ENCODE results near the gene SIK3. TPM values are rescaled to one million over a fixed set of nuclear protein-coding genes. Genes with fewer than 3 reads are reported as not detected.
"Not testable (repeated sequence)": the region's sequence is repeated elsewhere in the genome, so short reads cannot be mapped to it uniquely, and the experiment has no call there.

SIK3 gene
- total and polyA plus RNA-seq, 12 donors = 9.9 to 47.3 (median 36.5) TPM

DNA sequence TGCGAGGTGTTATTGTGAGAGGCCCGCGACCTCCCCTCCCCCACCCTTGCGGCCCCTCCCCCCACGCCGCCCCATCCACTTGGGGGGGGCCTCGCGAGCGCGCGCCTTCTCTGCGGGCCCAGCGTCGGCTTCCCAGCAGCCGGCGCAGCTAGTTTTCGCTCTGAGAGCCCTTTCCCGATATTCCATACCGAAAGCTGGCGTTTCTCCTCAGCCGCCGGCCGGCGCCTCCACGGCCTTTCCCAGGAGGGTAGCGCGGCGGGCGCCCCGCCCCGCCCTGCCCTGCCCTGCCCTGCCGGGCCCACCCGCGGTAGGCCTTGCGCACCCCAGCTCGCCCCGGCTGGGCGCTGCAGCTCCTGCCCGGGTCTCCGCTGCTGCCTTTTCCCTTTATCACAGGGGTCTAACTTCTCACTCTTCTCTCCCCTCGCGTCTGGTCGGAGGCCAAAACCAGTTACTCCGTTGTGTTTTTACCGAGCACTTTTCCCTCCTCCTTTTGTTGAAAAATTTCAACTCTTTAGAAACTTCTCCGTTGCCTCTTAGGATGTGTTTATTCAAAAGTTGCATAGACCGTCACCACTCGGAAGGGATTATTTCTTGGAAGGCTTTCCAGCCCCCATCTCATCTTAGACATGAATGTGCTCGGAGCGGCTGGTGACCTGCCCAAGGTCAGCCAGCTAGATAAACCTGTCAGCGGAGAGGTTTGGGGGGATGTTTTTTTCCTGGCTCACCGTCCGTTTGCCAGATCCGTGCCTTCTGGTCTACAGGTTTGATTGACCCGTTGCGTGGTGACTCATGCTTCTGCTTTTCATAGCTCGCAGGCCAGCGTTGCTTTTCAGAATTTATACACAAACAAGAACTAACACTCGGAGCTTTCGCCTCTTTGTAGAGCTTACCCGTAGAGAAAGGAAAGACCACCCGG is 46.5 kb upstream of the SIK3 start:
- 1% methylated on average over 50 to 62 of the region's 62 CpGs for whole genome bisulfite sequencing, 2 donors
- peak; percentile 53 to 78 for DNase-seq
- Histone ChIP-seq H3K27ac (peak overlapping the region; percentile 86 to 97 (median 94)), H3K27me3 (no peaks in the 10 kb centered on the region), H3K4me3 (peak overlapping the region; percentile 71 to 97 (median 84)), H3K9me3 (no peaks in the 10 kb centered on the region), H3K36me3 (peaks cover 0 to 32% (median 8%) of the 10 kb centered on the region in 9 donors), H3K4me1 (peaks cover 0 to 51% (median 47%) of the 10 kb centered on the region in 9 donors)
- no peak for TF ChIP-seq CTCF (IDR thresholded peaks at IDR 0.05)
- ATAC-seq = peak; percentile 74 to 89 (median 78)
- intact Hi-C loops (cut with DNase I) = loop anchor here in 4 of 10 donors (5.0 to 10.0 kb wide), 5 partner anchors 33 to 80 kb away; partner anchors contain the start of gene SIDT2 (in 1 of the 4)

DNA sequence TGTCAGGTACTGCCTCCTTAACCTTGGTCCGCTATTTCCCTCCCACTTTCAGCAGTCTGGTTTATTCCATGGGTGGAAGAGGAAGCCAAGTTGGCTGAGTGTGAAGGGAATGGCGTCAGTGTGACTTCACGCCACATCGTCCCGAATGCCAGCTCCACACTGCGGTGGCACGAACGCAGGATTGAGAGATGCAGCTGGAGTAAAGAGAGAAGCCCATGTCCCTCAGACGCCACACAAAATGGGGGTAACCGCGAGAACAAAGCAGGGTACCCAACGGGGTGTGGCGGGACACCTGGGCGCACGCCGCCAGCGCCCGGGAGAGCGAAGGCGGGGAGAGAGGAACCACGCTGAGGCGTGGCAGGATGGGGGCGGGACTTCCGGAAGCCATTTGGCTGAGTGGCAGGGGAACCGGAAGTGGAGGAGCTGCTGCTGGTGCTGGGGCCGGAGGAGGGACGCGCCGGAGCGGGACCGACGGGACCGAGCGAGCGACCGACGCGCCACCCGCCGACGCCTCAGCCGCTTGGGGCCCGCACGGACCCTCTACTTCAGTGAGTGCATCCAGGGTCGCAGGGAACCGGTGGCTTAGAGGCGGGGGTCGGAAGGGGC is 45.7 kb upstream of the SIK3 start, which contains the start of gene PAFAH1B2:
Gene PAFAH1B2 (plus strand): TSS at position 417 of the 606 bp plus-strand sequence. CDS start 8,161 bp downstream, outside the sequence.
- ATAC-seq (peak; percentile 96 to 98 (median 97)), DNase-seq (peak; percentile 96 to 97)
- H3K4me1 ChIP-seq = peaks cover 0 to 47% (median 39%) of the 10 kb centered on the region in 9 donors
- no peak for TF ChIP-seq CTCF (IDR thresholded peaks at IDR 0.05)
- peak within 1 kb of the TSS; percentile 71 to 97 (median 84) for H3K4me3 ChIP-seq
- H3K27ac ChIP-seq = peak within 1 kb of the TSS; percentile 86 to 97 (median 94)
- WGBS, 2 donors = 0% methylated on average over 46 to 48 of the region's 48 CpGs
- H3K9me3 ChIP-seq = no peaks in the 10 kb centered on the region
- intact Hi-C loops (cut with DNase I) = loop anchor here in 4 of 10 donors (5.0 to 10.0 kb wide), 4 partner anchors 33 to 81 kb away; partner anchors contain the start of gene SIDT2 (in 1 of the 4)
- peaks cover 0 to 30% (median 8%) of the 10 kb centered on the region in 9 donors for H3K36me3 ChIP-seq
- no peaks in the 10 kb centered on the region for H3K27me3 ChIP-seq

DNA sequence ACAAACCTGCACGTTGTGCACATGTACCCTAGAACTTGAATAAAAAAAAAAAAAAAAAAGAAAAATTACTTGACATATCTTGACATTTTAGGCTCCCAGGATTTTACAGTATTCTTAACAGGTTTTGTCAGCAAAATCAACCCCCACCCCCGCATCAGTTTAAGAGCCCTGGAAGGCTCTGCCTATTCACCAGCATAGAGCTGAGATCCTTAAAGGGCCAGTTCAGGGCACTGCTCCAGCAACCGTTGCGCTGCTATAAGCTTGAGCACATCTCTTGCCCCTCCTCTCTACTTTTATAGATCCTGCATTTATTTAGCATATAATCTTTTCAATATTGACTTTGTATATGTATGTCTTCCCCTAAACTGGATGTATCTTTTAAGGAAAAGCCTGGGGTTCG is 45.2 kb upstream of the SIK3 start:
- intact Hi-C loops (cut with DNase I) = loop anchor here in 4 of 10 donors (5.0 to 10.0 kb wide), 4 partner anchors 34 to 81 kb away; partner anchors contain the start of gene SIDT2 (in 1 of the 4)
- no peak for TF ChIP-seq CTCF (IDR thresholded peaks at IDR 0.05)

DNA sequence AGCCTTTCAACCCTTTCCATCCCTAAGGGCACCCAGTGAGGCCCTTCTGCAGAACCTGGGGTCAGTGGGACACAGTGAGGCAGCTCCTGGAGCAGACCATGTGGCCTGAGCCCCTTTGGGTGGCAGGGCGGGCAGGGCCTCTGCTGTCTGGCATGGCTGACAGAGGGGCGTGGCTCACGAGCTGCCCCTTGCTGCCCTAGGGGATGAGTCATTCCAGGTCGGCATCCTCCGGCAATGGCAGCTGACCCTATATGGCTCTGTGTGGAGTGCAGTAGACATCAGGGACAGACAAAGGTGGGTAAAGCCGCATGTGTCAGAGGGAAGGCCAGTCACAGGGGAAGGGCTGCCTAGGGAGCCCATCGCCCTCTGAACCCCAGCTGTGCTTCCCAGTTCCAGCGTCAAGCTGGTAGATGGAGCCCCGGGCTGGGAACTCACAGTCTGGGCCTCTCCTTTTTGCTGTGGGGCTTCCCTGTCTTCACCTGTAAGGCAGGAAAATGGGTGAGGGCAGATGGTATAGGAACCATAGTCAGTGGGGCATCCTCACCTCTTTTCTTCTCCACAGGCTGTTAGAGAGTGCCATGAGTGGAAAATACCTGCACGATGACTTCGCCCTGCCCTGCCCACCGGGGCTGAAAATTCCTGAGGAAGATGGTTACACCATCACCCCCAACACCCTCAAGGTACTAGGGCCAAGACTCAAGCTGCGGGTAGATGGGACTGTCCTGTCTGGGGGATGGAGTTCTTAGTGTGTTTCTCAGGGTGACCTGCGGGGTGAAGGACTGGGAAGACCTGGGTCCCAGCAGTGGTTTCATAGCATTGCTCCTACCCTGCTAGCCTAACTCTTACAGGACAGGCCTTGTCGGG is 39.2 kb upstream of the SIK3 start:
- H3K27me3 ChIP-seq; H3K9me3 ChIP-seq; H3K4me3 ChIP-seq; H3K36me3 ChIP-seq; intact Hi-C loops (cut with DNase I); H3K4me1 ChIP-seq; DNase-seq: not testable (repeated sequence)
- peak overlapping the region in 1 of 10 donors; percentile 58 for H3K27ac ChIP-seq
- ATAC-seq = peak; percentile 59 to 91 (median 80)
- WGBS, 2 donors = no CpG with 5 or more reads among the region's 15 CpGs

More for the DNA sequence above, 45.2 kb upstream of the SIK3 start:
- Histone ChIP-seq H3K4me3 (peak overlapping the region; percentile 71 to 97 (median 84)), H3K36me3 (peaks cover 0 to 24% (median 8%) of the 10 kb centered on the region in 9 donors), H3K27ac (peak overlapping the region; percentile 86 to 97 (median 94)), H3K4me1 (peaks cover 0 to 44% (median 36%) of the 10 kb centered on the region in 9 donors), H3K27me3 (no peaks in the 10 kb centered on the region), H3K9me3 (no peaks in the 10 kb centered on the region)
- ATAC-seq (peak in 6 of 8 donors; percentile 26 to 57 (median 48)), DNase-seq (peak; percentile 30)
- WGBS, 2 donors = 8% methylated on average over 5 of the region's 5 CpGs

DNA sequence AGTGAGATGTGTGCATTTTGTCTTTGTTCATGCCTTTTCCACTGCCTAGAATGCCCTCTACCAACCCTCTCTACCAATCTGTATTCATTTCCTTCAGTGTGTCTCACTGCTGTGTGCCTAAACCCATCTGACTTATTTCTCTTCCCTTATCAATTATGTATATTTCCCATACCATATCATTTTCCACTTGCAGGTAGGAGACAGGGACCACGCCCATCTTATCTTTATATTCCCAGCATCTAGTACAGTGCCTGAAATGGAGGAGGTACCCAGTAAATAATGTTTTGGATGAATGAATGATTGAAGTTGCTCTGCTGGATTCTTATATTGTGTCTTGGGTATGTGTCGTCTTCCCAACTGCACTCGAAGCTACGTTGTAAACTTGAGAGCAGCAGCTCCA is 36.8 kb upstream of the SIK3 start:
- WGBS, 2 donors = 94 to 95% methylated on average over 1 of the region's 4 CpGs
- DNase-seq, ATAC-seq, H3K9me3 ChIP-seq, H3K27me3 ChIP-seq, H3K4me3 ChIP-seq, H3K27ac ChIP-seq, H3K4me1 ChIP-seq, H3K36me3 ChIP-seq: not testable (repeated sequence)
- intact Hi-C loops (cut with DNase I) = loop anchor here in 4 of 10 donors (5.0 kb wide), 1 partner anchor 72 kb away; no protein-coding TSS in a partner anchor
